Activated gamma-delta T cell treated with anti-CD3 and anti-CD28 coated beads, Interleukin-2, amount 50 U/mL, for 16 hours (primary cell): ENCODE measurements around the gene ADAMTSL1.

Experiments
- DNase-seq: peaks from one replicate; pipeline ENCODE4 v3.0.0-alpha.2; 2020; ENCODE audit warnings: low read depth

Gene ADAMTSL1

GRCh38 chr9:18811171-18811570 lies 337.2 kb downstream of the ADAMTSL1 start:
- DNase-seq = no peak

- DNase-seq = no peak
Observed at GRCh38 chr9:18819418-18819817, 345.5 kb downstream of the ADAMTSL1 start.

GRCh38 chr9:18820566-18821095 lies 346.7 kb downstream of the ADAMTSL1 start:
- no peak for DNase-seq

- no peak for DNase-seq
Observed at GRCh38 chr9:18821788-18822187, 347.8 kb downstream of the ADAMTSL1 start.

GRCh38 chr9:18822850-18823249 lies 348.9 kb downstream of the ADAMTSL1 start:
- DNase-seq = no peak

- DNase-seq = no peak
Observed at GRCh38 chr9:18824095-18824666, 350.2 kb downstream of the ADAMTSL1 start.

- no peak for DNase-seq
Observed at GRCh38 chr9:18825656-18826170, 351.8 kb downstream of the ADAMTSL1 start.

GRCh38 chr9:18826248-18826647 lies 352.3 kb downstream of the ADAMTSL1 start:
- DNase-seq = no peak

DNA sequence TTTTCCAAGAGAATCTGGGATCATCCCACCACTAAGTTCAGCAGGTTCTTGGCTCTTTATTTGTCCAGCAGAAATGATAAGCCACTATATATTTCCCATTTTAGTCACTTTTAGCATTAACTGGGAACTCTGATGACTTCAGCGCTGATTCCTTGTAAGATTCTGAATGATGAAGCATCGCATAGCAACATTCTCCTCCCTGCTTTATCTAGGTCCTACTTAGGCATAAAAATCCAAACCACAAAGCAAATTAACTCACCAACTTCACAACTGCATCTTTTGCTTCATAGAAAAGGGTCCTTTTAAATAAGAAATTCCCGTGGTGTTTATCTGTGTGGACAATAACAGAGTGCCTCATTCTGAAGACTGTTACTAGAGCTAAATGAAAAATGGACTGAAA lies 355.1 kb downstream of the ADAMTSL1 start:
- DNase-seq = no peak

- no peak for DNase-seq
Observed at GRCh38 chr9:18829873-18830272, 355.9 kb downstream of the ADAMTSL1 start.

- no peak for DNase-seq
Observed at GRCh38 chr9:18834740-18835361, 360.9 kb downstream of the ADAMTSL1 start.

- DNase-seq = no peak
Observed at GRCh38 chr9:18837402-18837801, 363.4 kb downstream of the ADAMTSL1 start.

DNA sequence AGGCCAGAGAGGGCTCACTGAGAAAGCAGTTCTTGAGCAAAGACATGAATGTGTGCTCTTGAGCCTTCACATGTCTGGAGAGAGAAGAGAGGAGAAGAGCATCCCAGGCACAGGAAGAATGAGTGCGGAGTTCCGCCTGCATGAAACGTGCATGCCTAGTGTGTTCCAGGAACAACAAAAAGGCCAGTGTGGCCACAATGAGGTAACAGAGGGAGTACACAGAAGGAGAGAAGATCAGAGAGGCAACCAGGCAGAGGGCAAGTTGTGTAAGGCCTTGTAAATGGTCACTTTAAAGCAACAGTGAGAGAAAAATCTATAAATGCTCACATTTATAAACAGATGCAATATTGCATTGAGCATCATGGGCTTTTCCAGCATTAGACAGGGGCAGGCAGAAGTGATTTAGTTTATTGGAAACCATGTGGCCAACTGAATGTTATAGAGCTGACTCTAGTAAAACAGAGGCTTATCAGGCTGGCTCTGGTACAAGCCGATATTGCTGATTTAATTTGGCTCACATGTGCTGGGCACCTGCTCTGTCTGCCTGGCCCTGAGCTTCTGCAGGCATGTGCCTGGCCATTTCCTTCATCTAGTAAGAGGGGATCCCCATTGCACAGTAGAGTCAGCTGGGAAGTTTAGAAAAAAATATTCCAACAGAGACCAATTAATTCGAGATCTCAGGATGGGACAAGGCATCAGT lies 373.8 kb downstream of the ADAMTSL1 start:
- no peak for DNase-seq

- DNase-seq = no peak
Observed at GRCh38 chr9:18848657-18849056, 374.7 kb downstream of the ADAMTSL1 start.

GRCh38 chr9:18849270-18849669 lies 375.3 kb downstream of the ADAMTSL1 start:
- no peak for DNase-seq

- no peak for DNase-seq
Observed at GRCh38 chr9:18849890-18850677, 376.1 kb downstream of the ADAMTSL1 start.

DNA sequence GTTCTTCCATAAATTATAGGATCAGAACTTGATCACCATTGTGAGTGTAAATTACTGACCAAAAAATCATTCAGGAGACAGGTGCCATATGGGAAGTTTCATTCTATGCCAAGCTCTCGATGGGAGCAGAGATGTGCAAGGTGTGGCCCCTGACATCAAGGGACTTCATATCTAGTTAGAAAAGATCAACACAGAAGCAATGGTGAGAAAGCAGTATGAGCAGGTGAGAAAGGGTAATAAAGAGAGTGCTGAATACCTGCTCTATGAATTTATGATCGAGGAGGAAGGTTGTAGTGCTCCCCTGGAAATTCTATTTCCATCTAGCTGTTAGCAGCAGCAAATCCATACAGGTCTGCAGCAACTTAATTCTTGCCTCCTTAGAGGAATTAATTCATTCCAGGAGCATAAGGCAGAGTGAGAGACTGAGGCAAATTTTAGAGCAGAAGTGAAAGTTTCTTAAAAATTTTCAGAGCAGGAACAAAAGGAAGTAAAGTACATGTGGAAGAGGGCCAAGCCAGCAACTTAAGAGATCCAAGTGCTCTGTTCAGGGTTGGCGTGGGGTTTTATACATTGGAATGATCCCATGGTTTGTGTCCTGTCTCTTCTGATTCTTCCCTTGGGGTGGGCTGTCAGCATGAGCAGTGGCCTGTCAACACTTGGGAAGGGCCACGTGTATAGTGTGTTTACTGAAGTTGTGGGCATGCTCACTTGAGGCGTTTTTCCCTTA lies 377.3 kb downstream of the ADAMTSL1 start:
- DNase-seq = no peak

GRCh38 chr9:18855656-18856055 lies 381.7 kb downstream of the ADAMTSL1 start:
- no peak for DNase-seq

DNA sequence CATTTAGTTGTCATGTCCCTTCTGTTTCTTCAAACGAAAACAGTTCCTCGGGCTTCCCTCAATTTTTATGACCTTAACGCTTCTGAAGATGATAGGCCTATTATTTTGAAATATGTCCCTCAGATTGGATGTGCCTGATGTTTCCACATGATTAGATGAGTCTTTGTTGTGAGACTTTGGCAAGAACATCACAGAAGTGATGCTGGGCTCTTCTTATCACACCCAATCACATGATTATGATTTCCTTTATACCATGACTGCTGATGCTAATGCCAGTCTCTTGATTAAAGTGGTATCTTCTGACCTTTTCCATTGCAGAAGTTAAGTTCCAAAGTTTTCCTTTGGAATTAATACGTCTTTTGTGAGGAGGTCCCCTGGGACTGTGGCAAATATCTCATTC lies 383.4 kb downstream of the ADAMTSL1 start:
- no peak for DNase-seq

GRCh38 chr9:18857769-18858168 lies 383.8 kb downstream of the ADAMTSL1 start:
- DNase-seq = no peak
